Heart left ventricle (tissue), 16 donors: ENCODE data around the gene TTLL13. TPM values are rescaled to one million over a fixed set of nuclear protein-coding genes. Genes with fewer than 3 reads are reported as not detected.

Experiments used
- ATAC-seq, 4 donors: fragments of 200-7000 bp; cut with Tn5 transposase; one replicate each; pipeline ENCODE4 v1.9.1; 2020 to 2022; ENCODE audit warnings: moderate library complexity in 4 of 4, mild to moderate bottlenecking in 3 of 4, moderate number of reproducible peaks in 1 of 4
- DNase-seq, 5 donors: peaks; one replicate each; pipeline ENCODE4 v3.0.0-alpha.2; 2020
- H3K27ac ChIP-seq, 12 donors: fragments of 200-600 bp; sonication (generic) in 4 of 12; one replicate each; pipeline versions ENCODE4 v1.5.0 to v1.8.0; 2016 to 2022; ENCODE audit warnings: mild to moderate bottlenecking in 2 of 12
- H3K27me3 ChIP-seq, 9 donors: fragments of 200-600 bp; sonication (generic) in 2 of 9; one replicate each; pipeline versions ENCODE4 v1.5.1 to v1.8.0; 2016 to 2022; ENCODE audit warnings: mild to moderate bottlenecking in 3 of 9
- H3K36me3 ChIP-seq, 9 donors: fragments of 200-600 bp; sonication (generic) in 2 of 9; one replicate each; pipeline versions ENCODE4 v1.5.0 to v1.8.0; 2018 to 2022; ENCODE audit warnings: mild to moderate bottlenecking in 2 of 9
- H3K4me1 ChIP-seq, 12 donors: fragments of 200-600 bp; sonication (generic) in 4 of 12; one replicate each; pipeline versions ENCODE4 v1.5.0 to v1.8.0; 2016 to 2022; ENCODE audit warnings: mild to moderate bottlenecking in 3 of 12
- H3K4me3 ChIP-seq, 12 donors: fragments of 200-600 bp; sonication (generic) in 4 of 12; one replicate each; pipeline versions ENCODE4 v1.5.0 to v1.8.0; 2017 to 2022; ENCODE audit warnings: mild to moderate bottlenecking in 9 of 12, moderate library complexity in 4 of 12
- H3K9me3 ChIP-seq, 12 donors: fragments of 200-600 bp; sonication (generic) in 4 of 12; one replicate each; pipeline versions ENCODE4 v1.5.0 to v1.8.0; 2016 to 2022; ENCODE audit warnings: mild to moderate bottlenecking in 1 of 12
- CTCF ChIP-seq, 12 donors: fragments of 200-600 bp; sonication (generic) in 4 of 12; IDR thresholded peaks; one replicate each; pipeline versions ENCODE4 v1.5.0 to v1.8.0; 2018 to 2022; ENCODE audit warnings: antibody characterized with exemption in 12 of 12, mild to moderate bottlenecking in 5 of 12
- POLR2A ChIP-seq, 2 donors: fragments of 450-650 bp; IDR thresholded peaks; one replicate each; pipeline ENCODE4 v1.6.1; 2017; ENCODE audit warnings: antibody characterized with exemption in 2 of 2, mild to moderate bottlenecking in 2 of 2, moderate library complexity in 2 of 2
- WGBS, 4 donors: extraction: QIAGEN DNeasy Blood & Tissue Kit in 2 of 4; methylation state at CpG; one replicate each; pipeline versions ENCODE4 v1.1.5 to v1.1.7; 2013 to 2018; 5-methylcytosine and 5-hydroxymethylcytosine counted together
- intact Hi-C, 10 donors: fragments of 100-400 bp; cut with DNase I; formaldehyde crosslinking; loops; one replicate each; pipeline versions ENCODE4 v1.11.1 to v1.14.2; 2022
- polyA plus RNA-seq, 2 donors: library from polyadenylated mRNA; stranded (reverse); fragments of 200-250 nt; gene quantifications; one replicate each; pipeline ENCODE4 v1.2.3, GENCODE V29; 2013
- total RNA-seq, 9 donors: library from RNA; depleted of rRNA in 2 of 9; stranded (reverse); fragments of >200 nt in 2 of 9; fragmentation: NEBNext Ultra II Directional in 3 of 9; extraction: Animal tissue kit (Norgen Biotek cat#: 25700) in 3 of 9; gene quantifications; one replicate each; pipeline versions ENCODE4 v1.1.0 to v1.2.4, GENCODE V29; 2016 to 2023
- donor health status: ischemic (EF 13 %, LVEDD 7.1; RV severe dilation, severe dysfunction).
- donor health status: healthy with polysubstance abuse.
- donor health status: DM: no; HTN: yes; CAD: no.
- donor health status: DM: no; HTN: no; CAD: no.
- donor health status: ischemic (EF 25% LVEDD 6.9; RV normal size, moderate dysfunction).
- donor health status: ischemic (EF 25% LVEDD 5.7; RV mildly dilated, moderate dysfunction).
- donor health status: healthy.
- donor health status: DM: yes; HTN: yes; CAD: no.
- donor health status: ischemic (EF 35%, LVEDD 5.7; RV mildly dilated, moderate dysfunction).
- donor health status: nonischemic (EF 11% LVEDD 7.7; RV severe dilation, severe dysfunction).
- donor health status: DM: yes; HTN: yes; CAD: no.
- donor health status: PGD.
- donor health status: ischemic (EF 29% LVEDD 5.4; RV normal size, mild dysfunction).
- donor health status: nonischemic (EF 23%, LVEDD 6.1; RV moderate dilation, normal function).

The TTLL13 gene
- total and polyA plus RNA-seq, 11 donors = 0.07 to 0.35 (median 0.14) TPM; not detected in 5

- H3K27ac ChIP-seq = peak overlapping the region in 1 of 12 donors; percentile 65
- DNase-seq (no peak), ATAC-seq (no peak)
- 61 to 75% (median 68%) methylated on average over 9 of the region's 9 CpGs for WGBS, 4 donors
- H3K9me3 ChIP-seq = no peaks in the 10 kb centered on the region
- H3K4me1 ChIP-seq = peaks cover 0 to 74% (median 36%) of the 10 kb centered on the region in 12 donors
- intact Hi-C loops = no loop called here
- H3K27me3 ChIP-seq = no peaks in the 10 kb centered on the region
- H3K4me3 ChIP-seq = no peak overlapping the region
- peaks cover 0 to 7% (median 0%) of the 10 kb centered on the region in 9 donors for H3K36me3 ChIP-seq
- TF ChIP-seq CTCF (IDR thresholded peaks at IDR 0.05) (no peak), POLR2A (IDR thresholded peaks at IDR 0.05) (no peak)
These were observed 39.8 kb upstream of the TTLL13 start for GRCh38 chr15:90209591-90209990.

GRCh38 chr15:90210593-90210992 lies 38.8 kb upstream of the TTLL13 start:
- Histone ChIP-seq H3K4me1 (peaks cover 0 to 65% (median 31%) of the 10 kb centered on the region in 12 donors), H3K27me3 (no peaks in the 10 kb centered on the region), H3K36me3 (peaks cover 0 to 7% (median 0%) of the 10 kb centered on the region in 9 donors), H3K4me3 (no peak overlapping the region), H3K27ac (peak overlapping the region in 1 of 12 donors; percentile 65), H3K9me3 (no peaks in the 10 kb centered on the region)
- DNase-seq (peak in 2 of 5 donors; percentile 58 to 64), ATAC-seq (peak; percentile 29 to 51 (median 42))
- intact Hi-C loops = no loop called here
- TF ChIP-seq CTCF (IDR thresholded peaks at IDR 0.05) (no peak), POLR2A (IDR thresholded peaks at IDR 0.05) (no peak)
- WGBS, 4 donors = 45 to 72% (median 62%) methylated on average over 8 of the region's 8 CpGs

GRCh38 chr15:90211009-90211408 lies 38.3 kb upstream of the TTLL13 start:
- intact Hi-C loops = no loop called here
- H3K27ac ChIP-seq = peak overlapping the region in 1 of 12 donors; percentile 65
- 77 to 92% (median 91%) methylated on average over 7 to 9 of the region's 9 CpGs for WGBS, 4 donors
- no peak for TF ChIP-seq POLR2A (IDR thresholded peaks at IDR 0.05)
- TF ChIP-seq CTCF (IDR thresholded peaks at IDR 0.05) = no peak
- no peak for DNase-seq
- peaks cover 0 to 60% (median 26%) of the 10 kb centered on the region in 12 donors for H3K4me1 ChIP-seq
- peaks cover 0 to 7% (median 0%) of the 10 kb centered on the region in 9 donors for H3K36me3 ChIP-seq
- no peaks in the 10 kb centered on the region for H3K27me3 ChIP-seq
- H3K9me3 ChIP-seq = no peaks in the 10 kb centered on the region
- no peak overlapping the region for H3K4me3 ChIP-seq
- peak in 2 of 4 donors; percentile 8 to 21 for ATAC-seq

- intact Hi-C loops = no loop called here
- H3K27ac ChIP-seq = peak overlapping the region in 1 of 12 donors; percentile 65
- peaks cover 0 to 55% (median 22%) of the 10 kb centered on the region in 12 donors for H3K4me1 ChIP-seq
- WGBS, 4 donors = 42 to 71% (median 54%) methylated on average over 4 to 13 of the region's 13 CpGs
- no peaks in the 10 kb centered on the region for H3K27me3 ChIP-seq
- DNase-seq (peak in 1 of 5 donors; percentile 49), ATAC-seq (peak in 3 of 4 donors; percentile 26 to 49 (median 30))
- no peak overlapping the region for H3K4me3 ChIP-seq
- TF ChIP-seq CTCF (IDR thresholded peaks at IDR 0.05) (no peak), POLR2A (IDR thresholded peaks at IDR 0.05) (no peak)
- H3K9me3 ChIP-seq = no peaks in the 10 kb centered on the region
- H3K36me3 ChIP-seq = peaks cover 0 to 7% (median 0%) of the 10 kb centered on the region in 9 donors
These were observed 37.8 kb upstream of the TTLL13 start for GRCh38 chr15:90211440-90212143.
